GM21360 (cell line): ENCODE data around the gene PHETA1.
"Not testable (repeated sequence)": the region's sequence is repeated elsewhere in the genome, so short reads cannot be mapped to it uniquely, and the experiment has no call there.

Experiments used
- ATAC-seq: cut with Tn5 transposase; IDR thresholded peaks from one replicate; pipeline ENCODE4 v1.9.1; 2021; ENCODE audit warnings: mild to moderate bottlenecking, moderate library complexity; ENCODE audit not compliant: unreplicated experiment

Gene PHETA1

DNA sequence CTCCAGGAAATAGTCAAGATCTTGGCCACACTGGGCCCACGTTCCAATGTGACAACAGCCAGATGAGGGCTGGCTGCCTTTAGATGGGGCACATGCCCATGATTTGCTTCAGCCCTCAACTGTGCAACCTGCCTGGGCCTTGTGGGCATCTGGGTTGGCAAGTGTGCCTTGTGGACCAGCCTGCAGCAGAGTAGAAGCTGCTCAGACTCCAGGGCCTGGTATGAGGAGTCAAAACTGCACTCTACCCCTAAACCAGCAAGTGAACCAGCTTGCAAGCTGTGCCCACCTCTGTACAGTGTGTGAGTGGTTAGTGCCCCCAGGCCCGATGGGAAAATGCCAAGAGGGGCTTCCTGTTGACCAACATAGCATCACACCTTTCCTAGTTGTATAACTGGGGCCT is 17.9 kb downstream of the PHETA1 start:
- no peak for ATAC-seq

DNA sequence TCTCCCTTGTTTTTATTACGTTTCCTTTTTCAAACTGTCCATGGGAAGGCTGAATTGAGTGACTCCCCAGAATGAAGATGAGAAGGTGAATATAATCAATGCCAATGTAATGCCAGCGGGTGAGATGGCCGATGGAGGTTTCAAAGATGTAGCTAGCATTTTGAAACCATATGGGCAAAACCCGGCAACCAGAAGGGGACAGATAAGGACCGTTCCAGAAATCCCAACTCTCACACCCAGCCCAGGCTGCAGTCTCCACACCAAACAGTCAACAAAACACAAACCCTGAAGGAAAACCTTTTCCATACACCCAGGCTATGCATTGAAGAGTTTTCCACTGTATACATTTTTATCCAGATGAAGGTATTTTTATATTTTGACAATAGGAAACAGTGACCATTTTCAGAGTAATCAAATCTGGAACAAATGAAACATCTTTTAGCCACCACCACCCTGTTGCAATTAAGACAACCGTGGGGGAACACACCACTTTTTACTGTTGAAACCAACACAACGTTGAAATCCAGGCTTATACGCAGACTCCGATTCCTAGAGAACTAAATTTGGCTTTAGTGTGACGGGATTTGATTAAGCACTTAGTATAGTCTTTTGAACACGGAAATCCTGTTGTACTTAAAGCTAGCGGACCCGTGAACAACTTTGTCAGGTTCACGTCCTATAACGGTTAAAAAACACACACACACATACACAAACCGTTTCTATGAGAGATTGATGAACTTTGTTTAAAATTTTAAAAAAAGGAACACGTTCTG is 19.0 kb downstream of the PHETA1 start:
- ATAC-seq: no peak

DNA sequence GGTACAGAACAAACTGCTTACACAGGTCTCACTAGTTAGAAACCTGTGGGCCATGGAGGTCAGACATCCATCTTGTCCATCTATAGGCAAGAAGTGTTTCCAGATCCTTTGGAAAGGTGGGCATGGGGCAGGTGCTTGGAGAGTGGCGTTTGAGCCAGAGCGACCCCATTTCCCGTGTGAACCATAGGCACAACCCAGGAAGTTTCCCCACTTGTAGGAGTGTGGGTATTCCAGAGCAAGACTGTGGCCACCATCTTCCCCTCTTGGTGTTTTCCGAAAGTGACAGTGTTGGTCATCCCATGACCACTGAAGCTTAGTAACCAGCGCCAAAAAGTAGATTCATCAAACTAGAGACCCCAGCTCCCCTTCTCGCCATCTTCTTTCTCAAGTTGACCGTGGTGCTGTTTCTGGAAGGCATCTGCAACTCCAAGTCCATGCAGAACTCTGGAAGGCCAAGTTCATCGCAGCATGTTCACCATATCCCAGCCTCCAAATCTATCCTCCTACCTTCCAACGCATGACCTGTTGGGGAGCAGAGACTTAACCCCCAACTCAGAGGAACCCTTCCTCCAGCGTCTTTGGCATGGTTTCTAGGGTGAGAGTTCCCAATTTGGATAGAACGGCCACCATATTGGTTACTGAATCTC is 19.7 kb downstream of the PHETA1 start:
- no peak for ATAC-seq

DNA sequence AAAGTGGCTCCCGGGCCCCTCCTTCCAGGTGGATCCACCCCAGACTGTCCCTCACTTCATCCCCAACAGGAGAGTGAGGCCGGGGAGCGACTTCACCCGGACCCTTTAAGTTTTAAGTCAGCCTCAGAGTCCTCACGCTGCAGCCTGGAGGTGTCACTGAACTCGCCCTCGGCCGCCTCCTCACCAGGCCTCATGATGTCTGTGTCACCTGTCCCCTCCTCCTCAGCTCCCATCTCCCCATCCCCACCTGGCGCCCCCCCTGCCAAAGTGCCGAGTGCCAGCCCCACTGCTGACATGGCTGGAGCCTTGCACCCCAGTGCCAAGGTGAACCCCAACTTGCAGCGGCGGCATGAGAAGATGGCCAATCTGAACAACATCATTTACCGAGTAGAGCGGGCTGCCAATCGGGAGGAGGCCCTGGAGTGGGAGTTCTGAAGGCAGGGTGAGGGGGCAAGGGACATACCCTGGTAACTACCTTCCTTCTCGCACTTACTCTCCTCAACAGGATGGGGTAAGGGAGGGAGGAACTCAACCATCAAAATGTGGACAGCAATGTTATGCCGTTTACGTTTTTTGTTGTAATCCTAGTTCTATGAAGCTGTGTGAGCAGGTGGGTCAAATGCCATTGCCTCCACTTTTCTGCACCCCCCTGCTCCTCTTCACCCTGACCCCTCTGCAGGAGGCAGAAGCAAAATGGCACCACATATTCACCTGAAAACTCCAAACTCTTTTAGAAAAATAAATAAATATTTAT is 20.8 kb downstream of the PHETA1 start:
- no peak for ATAC-seq

DNA sequence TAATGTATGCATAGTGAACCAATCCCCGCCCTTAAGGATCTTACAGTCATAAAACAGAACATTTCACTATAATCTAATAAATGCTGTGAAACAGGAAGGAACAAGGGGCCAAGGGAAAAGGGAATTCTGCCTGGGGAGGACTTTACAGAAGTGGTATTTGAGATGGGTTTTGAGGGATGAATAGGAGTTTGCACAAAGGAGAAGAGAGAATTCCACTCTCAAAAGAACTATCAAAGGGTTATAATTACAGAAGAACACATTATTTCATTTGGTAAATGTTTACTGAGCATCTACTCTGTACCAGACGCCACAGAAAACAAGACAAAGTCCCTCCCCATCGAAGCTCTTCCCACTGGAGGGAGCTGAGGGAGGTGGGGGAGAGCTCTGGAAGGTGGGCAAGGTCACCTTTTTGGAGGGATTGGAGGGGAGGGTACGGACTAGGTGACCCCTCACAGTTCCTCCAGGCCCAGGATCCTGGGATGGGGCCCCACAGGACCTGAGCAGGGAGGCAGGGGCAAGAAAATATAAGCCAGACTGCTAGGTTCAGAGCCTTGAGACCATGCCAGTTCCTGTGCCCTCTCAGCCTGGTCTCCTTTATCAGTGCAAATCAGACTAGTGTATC is 24.5 kb downstream of the PHETA1 start:
- no peak for ATAC-seq

DNA sequence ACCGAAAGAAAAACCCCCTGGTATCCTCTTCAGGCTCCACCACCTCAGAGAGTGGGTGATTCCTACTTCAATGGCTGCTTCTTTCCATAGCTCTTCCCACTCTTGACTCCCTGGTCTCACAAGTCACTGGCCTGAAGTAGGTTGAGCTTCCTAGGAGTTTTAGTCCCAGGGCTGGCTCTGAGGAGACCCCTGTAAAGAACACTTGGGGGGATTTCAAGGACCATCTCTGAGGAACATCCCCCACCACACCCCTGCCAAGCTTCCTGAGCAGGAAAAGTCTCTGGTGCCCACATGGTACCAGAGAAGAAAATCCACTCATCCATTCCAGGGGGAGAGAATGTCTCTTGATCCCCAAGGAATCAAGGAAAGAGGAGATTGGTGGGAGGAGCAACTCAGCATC is 25.7 kb downstream of the PHETA1 start:
- ATAC-seq: no peak

DNA sequence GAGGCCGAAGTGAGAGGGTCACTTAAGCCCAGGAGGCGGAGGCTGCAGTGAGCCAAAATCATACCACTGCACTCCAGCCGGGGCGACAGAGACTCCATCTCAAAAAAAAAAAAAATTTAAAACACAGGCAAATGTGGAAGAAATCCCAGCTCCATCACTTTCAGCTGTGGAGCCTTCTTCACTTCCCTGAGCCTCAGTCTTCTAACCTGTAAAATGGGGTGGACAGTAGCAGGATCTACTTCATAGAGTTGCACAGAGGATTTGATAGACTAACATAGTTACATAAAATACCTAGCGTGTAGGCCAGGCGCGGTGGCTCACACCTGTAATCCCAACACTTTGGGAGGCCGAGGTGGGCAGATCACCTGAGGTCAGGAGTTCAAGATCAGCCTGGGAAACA is 26.5 kb downstream of the PHETA1 start:
- ATAC-seq: no peak

DNA sequence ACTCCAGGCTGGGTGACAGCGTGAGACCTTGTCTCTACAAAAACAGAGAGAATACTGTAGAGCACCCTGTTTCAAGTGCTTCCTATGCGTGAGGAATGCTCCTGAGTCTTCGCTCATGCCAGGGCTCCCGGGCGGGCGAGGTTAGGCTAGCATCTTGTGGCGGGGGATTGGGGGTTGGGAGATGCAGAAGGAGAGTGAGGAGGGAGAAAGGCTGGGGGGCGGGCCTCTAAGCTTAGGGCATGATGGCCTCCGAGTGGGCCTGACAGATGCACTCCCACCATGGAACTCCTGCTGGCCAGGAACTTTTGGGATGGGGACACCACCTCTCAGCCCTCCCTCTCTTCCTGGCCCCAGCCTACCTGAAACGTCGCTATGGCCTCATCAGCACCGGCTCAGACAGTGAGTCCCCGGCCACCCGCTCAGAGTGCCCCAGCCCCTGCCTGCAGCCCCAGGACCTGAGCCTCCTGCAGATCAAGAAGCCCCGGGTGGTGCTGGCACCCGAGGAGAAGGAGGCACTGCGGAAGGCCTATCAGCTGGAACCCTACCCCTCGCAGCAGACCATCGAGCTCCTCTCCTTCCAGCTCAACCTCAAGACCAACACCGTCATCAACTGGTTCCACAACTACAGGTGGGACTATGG is 27.3 kb downstream of the PHETA1 start:
- no peak for ATAC-seq

DNA sequence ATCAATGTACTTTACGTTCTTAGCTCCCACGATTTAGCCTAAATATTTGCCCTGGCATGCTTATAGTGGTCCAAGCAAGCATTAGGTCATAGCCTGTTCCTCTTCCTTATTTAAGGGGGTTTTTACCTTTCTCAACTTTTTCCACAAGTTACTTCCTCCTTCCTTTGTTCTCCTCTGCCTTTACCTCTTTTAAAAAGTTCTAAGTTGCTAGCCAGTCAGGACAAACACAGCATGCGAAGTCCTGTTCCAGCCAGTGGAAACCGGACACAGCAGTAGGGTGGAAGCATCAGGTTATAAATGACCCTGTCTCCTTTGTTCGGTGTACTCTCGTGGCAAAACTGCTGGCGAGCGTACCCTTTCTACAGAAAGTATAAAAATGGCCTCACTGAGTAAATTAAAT is 28.2 kb downstream of the PHETA1 start:
- ATAC-seq: not testable (repeated sequence)

DNA sequence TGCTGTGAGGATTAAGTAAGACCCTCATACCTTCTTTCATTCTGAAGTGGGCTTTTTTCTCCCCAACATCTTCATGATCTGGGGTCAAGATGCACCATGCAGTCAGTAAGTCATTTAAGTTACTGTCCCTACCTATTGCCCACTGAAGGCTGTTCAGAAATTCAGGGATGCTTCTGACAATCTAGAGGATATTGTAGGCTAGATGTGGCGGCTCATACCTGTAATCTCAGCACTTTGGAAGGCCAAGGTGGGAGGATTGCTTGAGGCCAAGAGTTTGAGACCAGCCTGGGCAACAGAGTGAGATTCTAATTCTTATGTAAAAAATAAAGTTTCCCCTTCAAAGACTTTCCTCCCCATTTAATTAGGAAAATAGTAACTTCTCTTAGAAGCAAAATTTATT is 28.7 kb downstream of the PHETA1 start:
- no peak for ATAC-seq

DNA sequence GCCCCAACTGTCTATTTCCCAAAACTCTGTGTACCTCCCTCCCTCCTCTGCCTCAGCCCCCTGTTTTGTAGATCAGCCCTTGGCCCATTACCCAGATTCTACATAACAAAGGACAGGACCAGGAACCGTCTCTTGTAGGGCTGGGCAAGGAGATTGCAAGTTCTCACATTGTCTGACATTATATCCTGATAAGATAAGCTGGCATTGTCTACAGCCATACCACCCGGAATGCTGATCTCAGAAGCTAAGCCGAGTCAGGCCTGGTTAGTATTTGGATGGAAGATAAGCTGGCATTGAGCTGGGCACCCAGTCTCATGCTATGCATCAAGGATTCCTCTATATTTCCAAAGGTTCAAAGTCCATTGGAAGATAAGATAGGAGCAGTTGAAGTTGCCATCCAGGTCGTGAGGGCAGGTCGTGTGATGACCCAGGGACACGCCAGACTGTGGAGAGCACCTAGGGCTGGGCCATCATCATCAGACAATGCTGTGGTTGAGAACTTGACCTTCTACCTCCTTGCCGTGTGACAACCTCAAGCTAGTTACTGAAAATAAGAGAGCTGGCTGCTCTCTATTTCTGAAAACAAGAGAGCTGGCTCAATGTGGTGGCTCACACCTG is 29.5 kb downstream of the PHETA1 start:
- no peak for ATAC-seq

DNA sequence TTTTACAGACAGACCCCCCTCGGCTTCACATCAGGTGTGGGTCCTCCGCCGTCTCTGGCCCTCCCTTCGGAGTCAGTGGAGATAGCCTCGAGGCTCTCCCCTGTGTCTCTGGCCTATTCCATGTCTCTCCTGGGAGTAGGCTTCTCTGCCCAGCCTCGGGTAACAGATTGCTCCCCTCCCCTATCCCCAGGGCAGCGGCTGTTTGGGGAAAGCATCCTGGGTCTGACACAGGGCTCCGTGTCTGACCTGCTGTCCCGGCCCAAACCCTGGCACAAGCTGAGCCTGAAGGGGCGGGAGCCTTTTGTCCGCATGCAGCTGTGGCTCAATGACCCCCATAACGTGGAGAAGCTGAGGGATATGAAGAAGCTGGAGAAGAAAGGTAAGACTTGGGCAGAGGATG is 30.8 kb downstream of the PHETA1 start:
- ATAC-seq: no peak

DNA sequence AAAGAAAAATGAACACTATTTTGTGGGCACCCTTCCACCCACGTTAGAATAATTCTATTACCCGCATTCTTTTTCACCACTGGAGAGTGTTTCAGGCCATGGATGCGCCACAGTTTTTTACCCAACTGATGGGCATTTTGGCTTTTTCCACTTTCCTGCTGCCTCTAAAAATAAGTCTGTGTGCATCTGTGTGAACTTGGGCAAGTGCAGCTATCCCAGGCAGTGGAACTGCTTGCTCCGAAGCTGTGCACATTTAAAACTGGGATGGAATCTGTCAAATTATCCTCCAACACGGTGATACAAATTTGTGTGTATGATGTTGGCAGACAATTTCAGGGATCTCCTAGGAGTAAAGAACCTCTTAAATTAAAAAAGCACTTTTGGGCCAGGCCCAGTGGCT is 31.5 kb downstream of the PHETA1 start:
- ATAC-seq: no peak

DNA sequence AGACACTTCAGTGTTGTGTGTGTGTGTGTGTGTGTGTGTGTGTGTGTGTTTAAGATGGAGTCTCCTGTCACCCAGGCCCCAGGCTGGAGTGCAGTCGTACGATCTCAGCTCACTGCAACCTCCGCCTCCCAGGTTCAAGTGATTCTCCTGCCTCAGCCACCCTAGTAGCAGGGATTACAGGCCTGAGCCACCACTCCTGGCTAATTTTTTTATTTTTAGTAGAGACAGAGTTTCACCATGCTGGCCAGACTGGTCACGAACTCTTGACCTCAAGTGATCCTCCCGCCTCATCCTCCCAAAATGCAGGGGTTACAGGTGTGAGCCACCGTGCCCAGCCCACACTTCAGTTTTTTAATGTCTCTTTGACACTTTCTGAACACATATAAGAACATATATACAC is 32.5 kb downstream of the PHETA1 start:
- not testable (repeated sequence) for ATAC-seq

DNA sequence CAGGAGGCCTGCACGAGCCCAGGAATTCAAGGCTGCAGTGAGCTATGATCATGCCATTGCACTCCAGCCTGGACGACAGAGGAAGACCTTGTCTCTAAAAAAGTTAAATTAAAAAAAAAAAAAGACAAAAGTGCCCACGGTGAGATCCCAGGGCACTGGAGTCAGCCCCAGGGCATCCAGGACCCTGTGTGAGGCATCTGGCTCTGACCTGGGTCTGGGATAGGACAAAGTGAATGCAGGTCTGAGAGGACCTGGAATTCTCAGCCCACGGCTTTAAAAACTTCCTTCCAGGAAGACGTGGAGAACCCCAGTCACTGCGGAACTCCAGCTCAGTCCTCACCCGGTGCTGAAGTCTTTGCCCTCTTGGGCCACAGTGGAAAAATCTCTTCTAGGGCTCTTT is 33.1 kb downstream of the PHETA1 start:
- ATAC-seq: no peak

DNA sequence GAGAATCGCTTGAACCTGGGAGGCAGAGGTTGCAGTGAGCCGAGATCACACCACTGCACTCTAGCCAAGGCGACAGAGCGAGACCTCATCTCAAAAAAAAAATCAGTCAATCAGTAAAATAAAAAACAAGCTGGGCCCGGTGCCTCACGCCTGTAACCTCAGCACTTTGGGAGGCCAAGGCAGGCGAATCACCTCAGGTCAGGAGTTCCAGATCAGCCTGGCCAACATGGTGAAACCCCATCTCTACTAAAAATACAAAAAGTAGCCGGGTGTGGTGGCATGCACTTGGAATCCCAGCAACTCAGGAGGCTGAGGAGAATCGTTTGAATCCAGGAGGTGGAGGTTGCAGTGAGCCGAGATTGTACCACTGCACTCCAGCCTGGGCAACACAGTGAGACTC is 33.6 kb downstream of the PHETA1 start:
- not testable (repeated sequence) for ATAC-seq

DNA sequence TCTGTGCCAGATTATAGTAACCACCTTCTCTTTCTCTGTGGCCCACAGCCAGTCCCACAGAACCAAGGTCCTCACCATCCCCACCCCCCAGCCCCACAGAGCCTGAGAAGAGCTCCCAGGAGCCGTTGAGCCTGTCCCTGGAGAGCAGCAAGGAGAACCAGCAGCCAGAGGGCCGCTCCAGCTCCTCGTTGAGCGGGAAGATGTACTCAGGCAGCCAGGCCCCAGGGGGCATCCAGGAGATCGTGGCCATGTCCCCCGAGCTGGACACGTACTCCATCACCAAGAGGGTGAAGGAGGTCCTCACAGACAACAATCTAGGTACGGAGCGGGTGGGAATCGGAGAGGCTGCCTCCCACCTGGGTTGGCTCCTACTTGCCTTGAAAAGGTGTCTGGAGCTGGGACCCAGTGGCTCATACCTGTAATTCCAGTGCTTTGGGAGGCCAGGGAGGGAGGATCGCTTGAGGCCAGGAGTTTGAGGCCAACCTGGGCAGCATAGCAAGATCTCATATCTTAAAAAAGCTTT is 34.4 kb downstream of the PHETA1 start:
- ATAC-seq: no peak

DNA sequence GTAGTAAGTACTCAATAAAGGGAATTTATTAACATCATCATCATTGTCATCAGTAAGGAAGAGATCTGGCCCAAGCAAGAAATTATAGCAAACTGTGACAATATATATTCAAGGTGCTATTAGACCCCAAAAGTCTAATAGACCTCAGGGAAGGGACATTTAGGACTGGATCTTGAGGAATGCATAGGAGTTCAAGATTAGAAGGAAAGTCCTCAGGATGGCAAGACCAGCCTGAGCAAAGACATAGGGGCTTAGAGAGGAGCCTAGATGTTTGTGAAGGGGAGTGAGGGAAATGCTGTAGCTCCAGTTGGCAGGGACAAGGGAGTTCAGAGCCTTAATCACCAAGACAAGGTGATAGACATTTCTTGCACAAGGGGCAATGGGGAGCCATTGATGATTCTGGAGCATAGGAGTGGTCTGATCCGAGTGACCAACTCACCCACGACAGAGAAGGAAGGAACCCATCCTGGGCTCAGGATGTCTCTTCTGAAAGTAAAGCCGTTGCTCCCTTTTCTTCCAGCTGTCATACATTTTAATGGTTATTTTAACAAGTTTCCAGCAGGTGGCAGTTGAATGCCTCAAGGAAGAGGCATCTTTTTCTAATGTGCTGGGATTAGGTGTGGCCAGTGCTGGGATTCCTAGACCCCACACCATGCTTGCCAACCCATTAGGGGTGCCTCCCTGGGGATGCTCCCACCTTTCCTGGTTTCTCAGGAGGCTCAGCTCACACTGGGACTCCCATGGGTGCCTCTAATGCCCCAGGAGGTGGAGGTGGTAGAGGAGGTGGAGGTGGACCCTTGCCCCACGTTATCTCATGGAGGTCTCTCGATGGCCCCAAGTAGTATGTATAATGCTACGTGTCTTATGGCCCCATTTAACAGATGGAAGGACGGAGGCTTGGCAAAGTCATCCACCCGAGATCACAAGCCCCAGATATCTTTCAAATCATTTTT is 37.8 kb downstream of the PHETA1 start:
- no peak for ATAC-seq

DNA sequence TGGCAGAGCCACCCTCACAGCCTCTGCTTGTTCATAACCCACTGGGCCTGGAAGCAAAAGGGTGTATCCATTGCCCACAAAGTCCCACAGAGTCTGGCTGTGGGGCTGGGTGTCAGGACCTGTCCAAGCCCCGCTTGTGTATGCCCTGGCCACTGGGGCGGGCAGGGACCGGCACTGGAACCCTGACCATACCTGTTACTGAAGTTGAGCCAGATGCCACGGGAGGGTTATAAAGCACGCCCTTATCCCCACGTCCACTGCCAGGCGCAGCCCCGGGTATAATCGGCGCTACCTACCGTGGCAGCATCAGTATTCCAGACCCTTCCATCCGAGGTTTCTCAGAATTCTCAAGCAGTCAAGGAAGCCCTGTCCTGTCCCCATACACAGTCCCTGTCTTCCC is 40.8 kb downstream of the PHETA1 start:
- no peak for ATAC-seq
